ENCODE results near the gene GLDC.

GLDC gene

DNA sequence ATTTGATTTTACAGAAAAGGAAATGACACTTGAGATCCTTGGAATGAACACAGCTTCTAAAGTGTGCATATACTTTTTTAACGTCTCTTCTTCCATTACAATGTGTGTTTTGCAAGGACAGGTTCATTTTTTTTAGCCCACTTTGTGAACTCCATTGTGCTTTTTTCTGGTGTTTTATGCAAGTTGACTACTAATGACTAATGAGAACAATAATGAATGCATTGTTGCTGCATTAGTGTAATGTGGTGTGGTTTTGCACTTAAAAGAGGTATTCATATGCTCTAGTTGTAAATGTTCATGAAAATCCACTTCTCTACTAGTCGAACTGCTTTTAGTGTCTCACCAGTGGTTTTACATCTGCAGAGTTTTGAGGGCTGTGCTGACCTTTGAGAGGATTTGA is 139.0 kb downstream of the GLDC start:
- no peak overlapping the region for H3K4me3 ChIP-seq (ENCODE audit: low read length in 2 of 2)
- H3K36me3 ChIP-seq (ENCODE audit: control insufficient read depth in 2 of 2, insufficient read depth in 2 of 2, low read length in 2 of 2), result peaks cover 18 to 32% of the 10 kb centered on the region in 2 donors
- H3K9me3 ChIP-seq (ENCODE audit: control insufficient read depth in 2 of 2, low read length in 2 of 2), result no peaks in the 10 kb centered on the region
- H3K4me1 ChIP-seq (ENCODE audit: control insufficient read depth, insufficient read depth, low read length), result no peaks in the 10 kb centered on the region
- H3K27me3 ChIP-seq (ENCODE audit: control insufficient read depth in 1 of 2, insufficient read depth in 2 of 2, low read length in 2 of 2), result no peaks in the 10 kb centered on the region
- H3K27ac ChIP-seq (ENCODE audit: low read length), result no peak overlapping the region
- H3K9ac ChIP-seq (ENCODE audit: low read length in 2 of 2), result no peak overlapping the region

DNA sequence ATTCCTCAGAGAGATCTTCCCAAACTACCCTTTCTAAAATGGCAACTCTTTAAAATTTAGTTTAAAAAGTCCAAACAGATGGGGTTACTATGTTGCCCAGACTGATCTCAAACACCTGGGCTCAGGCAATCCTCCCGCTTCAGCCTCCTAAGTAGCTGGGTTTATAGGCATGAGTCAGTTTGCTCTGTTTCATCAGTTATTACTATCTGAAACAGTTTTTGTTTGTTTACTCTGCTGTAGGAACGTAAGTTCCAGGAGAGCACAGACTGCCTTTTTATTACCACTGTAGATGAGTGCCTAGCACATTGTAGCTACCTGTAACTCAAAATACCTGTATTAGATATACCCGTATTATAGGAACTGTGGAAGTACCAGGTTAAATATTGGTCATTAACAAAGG is 143.1 kb downstream of the GLDC start:
- H3K27ac ChIP-seq (ENCODE audit: low read length), result no peak overlapping the region
- H3K9ac ChIP-seq (ENCODE audit: low read length in 2 of 2), result no peak overlapping the region
- H3K36me3 ChIP-seq (ENCODE audit: control insufficient read depth in 2 of 2, insufficient read depth in 2 of 2, low read length in 2 of 2), result peaks cover 25 to 28% of the 10 kb centered on the region in 2 donors
- no peaks in the 10 kb centered on the region for H3K27me3 ChIP-seq (ENCODE audit: control insufficient read depth in 1 of 2, insufficient read depth in 2 of 2, low read length in 2 of 2)
- no peaks in the 10 kb centered on the region for H3K4me1 ChIP-seq (ENCODE audit: control insufficient read depth, insufficient read depth, low read length)
- H3K4me3 ChIP-seq (ENCODE audit: low read length in 2 of 2), result no peak overlapping the region
- H3K9me3 ChIP-seq (ENCODE audit: control insufficient read depth in 2 of 2, low read length in 2 of 2), result no peaks in the 10 kb centered on the region

- H3K36me3 ChIP-seq (ENCODE audit: control insufficient read depth in 2 of 2, insufficient read depth in 2 of 2, low read length in 2 of 2), result peaks cover 31 to 33% of the 10 kb centered on the region in 2 donors
- H3K4me1 ChIP-seq (ENCODE audit: control insufficient read depth, insufficient read depth, low read length), result no peaks in the 10 kb centered on the region
- no peak overlapping the region for H3K4me3 ChIP-seq (ENCODE audit: low read length in 2 of 2)
- H3K9me3 ChIP-seq (ENCODE audit: control insufficient read depth in 2 of 2, low read length in 2 of 2), result no peaks in the 10 kb centered on the region
- H3K9ac ChIP-seq (ENCODE audit: low read length in 2 of 2), result no peak overlapping the region
- H3K27me3 ChIP-seq (ENCODE audit: control insufficient read depth in 1 of 2, insufficient read depth in 2 of 2, low read length in 2 of 2), result no peaks in the 10 kb centered on the region
- H3K27ac ChIP-seq (ENCODE audit: low read length), result no peak overlapping the region
These were observed 143.9 kb downstream of the GLDC start for GRCh38 chr9:6501526-6502210.

DNA sequence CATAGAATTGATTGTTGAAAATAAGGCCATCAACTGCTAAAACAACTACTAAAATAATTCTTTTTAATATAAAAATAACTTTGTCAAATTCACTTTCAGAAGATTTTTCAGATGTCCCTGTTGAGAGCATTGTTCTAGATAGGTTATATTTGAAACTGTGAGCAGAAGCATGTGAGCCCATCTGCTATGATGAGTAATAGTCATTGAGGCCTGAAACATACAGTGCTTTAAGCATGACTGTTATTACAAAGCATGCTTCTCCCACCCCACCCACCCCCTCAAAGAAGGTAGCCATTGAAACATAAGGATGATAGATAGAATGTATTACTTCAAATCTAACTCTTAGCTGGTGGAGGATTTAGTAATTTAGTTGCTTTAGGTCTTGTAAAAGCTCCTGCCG is 146.5 kb downstream of the GLDC start:
- Histone ChIP-seq H3K27ac (ENCODE audit: low read length) (no peak overlapping the region), H3K4me3 (ENCODE audit: low read length in 2 of 2) (no peak overlapping the region), H3K9ac (ENCODE audit: low read length in 2 of 2) (no peak overlapping the region), H3K9me3 (ENCODE audit: control insufficient read depth in 2 of 2, low read length in 2 of 2) (no peaks in the 10 kb centered on the region), H3K4me1 (ENCODE audit: control insufficient read depth, insufficient read depth, low read length) (no peaks in the 10 kb centered on the region), H3K27me3 (ENCODE audit: control insufficient read depth in 1 of 2, insufficient read depth in 2 of 2, low read length in 2 of 2) (no peaks in the 10 kb centered on the region), H3K36me3 (ENCODE audit: control insufficient read depth in 2 of 2, insufficient read depth in 2 of 2, low read length in 2 of 2) (peaks cover 27 to 35% of the 10 kb centered on the region in 2 donors)

DNA sequence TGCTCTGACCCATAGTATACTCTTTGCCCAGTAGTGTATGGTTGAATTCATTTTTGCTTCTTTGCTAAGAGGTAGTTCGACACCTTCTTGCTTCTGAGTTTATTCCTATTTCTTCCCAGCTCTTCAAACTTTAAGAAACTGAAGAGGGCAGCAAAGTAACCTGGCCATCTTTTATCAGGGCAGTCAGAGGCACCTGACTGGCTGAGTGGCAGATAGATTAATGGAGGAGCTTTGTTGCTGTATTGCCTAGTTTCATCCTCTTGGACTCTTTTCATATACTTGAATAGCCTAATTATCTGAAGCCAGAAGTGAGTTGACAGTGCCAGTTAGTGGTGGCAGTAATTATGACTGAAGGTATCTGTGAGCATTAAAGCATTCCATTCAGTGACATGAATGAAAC is 150.1 kb downstream of the GLDC start:
- Histone ChIP-seq H3K9me3 (ENCODE audit: control insufficient read depth in 2 of 2, low read length in 2 of 2) (no peaks in the 10 kb centered on the region), H3K4me1 (ENCODE audit: control insufficient read depth, insufficient read depth, low read length) (no peaks in the 10 kb centered on the region), H3K27me3 (ENCODE audit: control insufficient read depth in 1 of 2, insufficient read depth in 2 of 2, low read length in 2 of 2) (no peaks in the 10 kb centered on the region), H3K4me3 (ENCODE audit: low read length in 2 of 2) (no peak overlapping the region), H3K36me3 (ENCODE audit: control insufficient read depth in 2 of 2, insufficient read depth in 2 of 2, low read length in 2 of 2) (peaks cover 20 to 25% of the 10 kb centered on the region in 2 donors), H3K27ac (ENCODE audit: low read length) (no peak overlapping the region), H3K9ac (ENCODE audit: low read length in 2 of 2) (no peak overlapping the region)

DNA sequence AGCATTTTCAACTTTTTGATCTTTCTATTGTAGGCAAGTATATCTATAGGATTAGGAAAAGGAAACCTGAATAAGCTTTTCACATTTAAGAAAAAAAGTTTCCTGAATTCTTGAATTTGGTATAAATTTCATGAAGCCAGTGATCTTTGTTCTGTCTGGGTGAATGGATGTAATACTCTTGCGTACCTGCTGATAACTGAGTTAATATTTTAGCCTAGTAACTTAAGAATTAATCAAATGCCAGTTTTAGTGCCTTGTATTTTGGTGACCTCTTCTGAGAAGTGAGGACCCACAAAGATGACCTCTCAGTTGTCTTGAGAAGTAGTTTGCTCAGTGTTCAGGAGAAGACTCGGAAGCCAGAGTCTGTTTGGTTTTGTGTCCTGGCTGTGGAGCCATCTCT is 154.7 kb downstream of the GLDC start:
- peaks cover 10 to 26% of the 10 kb centered on the region in 2 donors for H3K36me3 ChIP-seq (ENCODE audit: control insufficient read depth in 2 of 2, insufficient read depth in 2 of 2, low read length in 2 of 2)
- H3K9ac ChIP-seq (ENCODE audit: low read length in 2 of 2), result no peak overlapping the region
- H3K4me1 ChIP-seq (ENCODE audit: control insufficient read depth, insufficient read depth, low read length), result no peaks in the 10 kb centered on the region
- no peaks in the 10 kb centered on the region for H3K27me3 ChIP-seq (ENCODE audit: control insufficient read depth in 1 of 2, insufficient read depth in 2 of 2, low read length in 2 of 2)
- no peak overlapping the region for H3K27ac ChIP-seq (ENCODE audit: low read length)
- no peak overlapping the region for H3K4me3 ChIP-seq (ENCODE audit: low read length in 2 of 2)
- H3K9me3 ChIP-seq (ENCODE audit: control insufficient read depth in 2 of 2, low read length in 2 of 2), result no peaks in the 10 kb centered on the region

DNA sequence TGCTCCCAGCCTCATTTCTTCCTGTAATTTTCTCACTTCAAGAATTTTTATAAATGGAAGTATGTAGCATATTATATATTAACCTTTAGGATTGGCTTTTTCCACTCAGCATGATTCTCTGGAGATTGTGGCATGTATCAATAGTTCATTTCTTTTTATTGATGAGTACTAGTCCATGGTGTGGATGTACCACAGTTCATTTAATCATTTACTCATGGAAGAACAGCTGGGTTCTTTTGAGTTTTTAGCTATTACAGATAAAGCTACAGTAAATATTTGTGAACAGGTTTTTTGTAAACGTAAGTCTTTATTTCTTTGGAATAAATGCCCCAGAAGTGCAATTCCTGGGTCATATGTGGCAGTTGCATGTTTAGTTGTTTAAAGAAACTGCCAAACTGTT is 156.4 kb downstream of the GLDC start:
- H3K27me3 ChIP-seq (ENCODE audit: control insufficient read depth in 1 of 2, insufficient read depth in 2 of 2, low read length in 2 of 2), result no peaks in the 10 kb centered on the region
- H3K9me3 ChIP-seq (ENCODE audit: control insufficient read depth in 2 of 2, low read length in 2 of 2), result no peaks in the 10 kb centered on the region
- H3K4me1 ChIP-seq (ENCODE audit: control insufficient read depth, insufficient read depth, low read length), result no peaks in the 10 kb centered on the region
- H3K9ac ChIP-seq (ENCODE audit: low read length in 2 of 2), result no peak overlapping the region
- H3K4me3 ChIP-seq (ENCODE audit: low read length in 2 of 2), result no peak overlapping the region
- H3K36me3 ChIP-seq (ENCODE audit: control insufficient read depth in 2 of 2, insufficient read depth in 2 of 2, low read length in 2 of 2), result peaks cover 14 to 21% of the 10 kb centered on the region in 2 donors
- H3K27ac ChIP-seq (ENCODE audit: low read length), result no peak overlapping the region

DNA sequence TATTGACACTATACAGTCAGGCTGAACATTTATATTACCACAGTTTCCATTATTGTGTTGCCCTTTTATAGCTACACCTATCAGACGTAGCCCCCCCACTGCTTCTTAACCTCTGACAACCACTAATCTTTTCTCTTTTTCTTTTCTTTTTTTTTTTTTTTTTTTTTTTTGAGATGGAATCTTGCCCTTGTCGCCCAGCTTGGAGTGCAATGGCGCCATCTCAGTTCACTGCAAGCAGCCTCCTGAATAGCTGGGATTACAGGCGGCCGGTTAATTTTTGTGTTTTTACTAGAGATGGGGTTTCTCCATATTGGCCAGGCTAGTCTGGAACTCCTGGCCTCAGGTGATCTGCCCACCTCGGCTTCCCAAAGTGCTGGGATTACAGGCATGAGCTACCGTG is 157.1 kb downstream of the GLDC start:
- no peaks in the 10 kb centered on the region for H3K9me3 ChIP-seq (ENCODE audit: control insufficient read depth in 2 of 2, low read length in 2 of 2)
- H3K27ac ChIP-seq (ENCODE audit: low read length), result no peak overlapping the region
- peaks cover 11 to 19% of the 10 kb centered on the region in 2 donors for H3K36me3 ChIP-seq (ENCODE audit: control insufficient read depth in 2 of 2, insufficient read depth in 2 of 2, low read length in 2 of 2)
- no peaks in the 10 kb centered on the region for H3K4me1 ChIP-seq (ENCODE audit: control insufficient read depth, insufficient read depth, low read length)
- H3K9ac ChIP-seq (ENCODE audit: low read length in 2 of 2), result no peak overlapping the region
- H3K4me3 ChIP-seq (ENCODE audit: low read length in 2 of 2), result no peak overlapping the region
- H3K27me3 ChIP-seq (ENCODE audit: control insufficient read depth in 1 of 2, insufficient read depth in 2 of 2, low read length in 2 of 2), result no peaks in the 10 kb centered on the region

DNA sequence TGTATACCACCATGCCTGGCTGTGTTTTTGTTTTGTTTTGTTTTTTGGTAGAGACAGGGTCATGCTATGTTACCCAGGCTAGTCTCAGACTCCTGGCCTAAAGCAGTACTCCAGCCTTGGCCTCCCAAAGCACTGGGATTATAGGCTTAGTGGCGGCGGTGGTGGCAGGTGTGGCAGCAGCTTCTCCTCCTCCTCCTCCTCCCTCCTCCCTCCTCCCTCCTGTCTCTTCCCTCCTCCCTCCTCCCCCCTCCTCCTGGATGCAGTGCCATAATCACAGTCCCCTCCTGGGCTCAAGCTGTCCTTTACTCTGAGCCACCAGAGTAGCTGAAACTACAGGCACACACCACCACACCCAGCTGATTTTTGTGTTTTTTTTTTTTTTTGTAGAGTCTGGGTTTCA is 161.3 kb downstream of the GLDC start:
- no peaks in the 10 kb centered on the region for H3K27me3 ChIP-seq (ENCODE audit: control insufficient read depth in 1 of 2, insufficient read depth in 2 of 2, low read length in 2 of 2)
- peaks cover 11 to 30% of the 10 kb centered on the region in 2 donors for H3K36me3 ChIP-seq (ENCODE audit: control insufficient read depth in 2 of 2, insufficient read depth in 2 of 2, low read length in 2 of 2)
- no peak overlapping the region for H3K27ac ChIP-seq (ENCODE audit: low read length)
- H3K4me3 ChIP-seq (ENCODE audit: low read length in 2 of 2), result no peak overlapping the region
- no peak overlapping the region for H3K9ac ChIP-seq (ENCODE audit: low read length in 2 of 2)
- no peaks in the 10 kb centered on the region for H3K4me1 ChIP-seq (ENCODE audit: control insufficient read depth, insufficient read depth, low read length)
- no peaks in the 10 kb centered on the region for H3K9me3 ChIP-seq (ENCODE audit: control insufficient read depth in 2 of 2, low read length in 2 of 2)
